CD4-positive, CD25-positive, alpha-beta regulatory T cell (primary cell): ENCODE data around the gene ZFR. TPM values are rescaled to one million over a fixed set of nuclear protein-coding genes. Genes with fewer than 3 reads are reported as not detected.
A peak's percentile ranks its signal among the peaks of the same experiment; 100 is the strongest.

Experiments used
- ATAC-seq, 2 donors: fragments of 150-1000 bp; cut with Tn5 transposase; one replicate each; pipeline ENCODE4 v1.10.0; 2021; ENCODE audit warnings: low read depth in 2 of 2, moderate number of reproducible peaks in 2 of 2, moderate library complexity in 1 of 2
- DNase-seq, 3 donors: peaks; one replicate each; pipeline versions ENCODE4 v3.0.0 to v3.0.0-alpha.2; 2012 to 2022; ENCODE audit warnings: mixed read lengths in 1 of 3
- H3K27ac ChIP-seq: one replicate; pipeline ENCODE4 v1.7.0; 2013; ENCODE audit warnings: mild to moderate bottlenecking, low read length; ENCODE audit not compliant: insufficient read depth, poor library complexity, severe bottlenecking
- H3K27me3 ChIP-seq: one replicate; pipeline ENCODE4 v1.7.0; 2013; ENCODE audit warnings: low read length; ENCODE audit not compliant: control insufficient read depth, insufficient read depth
- H3K36me3 ChIP-seq: one replicate; pipeline ENCODE4 v1.7.0; 2013; ENCODE audit warnings: mild to moderate bottlenecking, low read length, moderate library complexity; ENCODE audit not compliant: control insufficient read depth, insufficient read depth
- H3K4me1 ChIP-seq: 2 replicates; pipeline ENCODE4 v1.7.0; 2013; ENCODE audit warnings: mild to moderate bottlenecking, low read length; ENCODE audit not compliant: insufficient read depth, control insufficient read depth, poor library complexity, severe bottlenecking
- H3K4me3 ChIP-seq: one replicate; pipeline ENCODE4 v1.7.0; 2013; ENCODE audit warnings: low read depth, mild to moderate bottlenecking, low read length, moderate library complexity
- H3K9me3 ChIP-seq, 2 experiments: 1 replicate in 1 of 2; 2 replicates in 1 of 2; pipeline ENCODE4 v1.7.0; 2013; ENCODE audit warnings: low read length in 2 of 2, mild to moderate bottlenecking in 1 of 2, moderate library complexity in 1 of 2; ENCODE audit not compliant: control insufficient read depth in 2 of 2
- H3K27ac Mint-ChIP-seq, 3 donors: one replicate each; pipeline ENCODE4 v1.8.0; 2020 to 2022; ENCODE audit warnings: mild to moderate bottlenecking in 3 of 3, mixed read lengths in 3 of 3, moderate library complexity in 2 of 3
- H3K27me3 Mint-ChIP-seq: one replicate; pipeline ENCODE4 v1.8.0; 2022; ENCODE audit warnings: mild to moderate bottlenecking, mixed read lengths
- H3K36me3 Mint-ChIP-seq: one replicate; pipeline ENCODE4 v1.8.0; 2020; ENCODE audit warnings: mixed read lengths
- H3K4me1 Mint-ChIP-seq, 4 donors: one replicate each; pipeline ENCODE4 v1.8.0; 2020 to 2022; ENCODE audit warnings: mixed read lengths in 4 of 4, mild to moderate bottlenecking in 1 of 4
- H3K4me3 Mint-ChIP-seq, 4 donors: one replicate each; pipeline ENCODE4 v1.8.0; 2020 to 2022; ENCODE audit warnings: mild to moderate bottlenecking in 4 of 4, mixed read lengths in 4 of 4, moderate library complexity in 3 of 4
- H3K9me3 Mint-ChIP-seq, 7 donors: one replicate each; pipeline ENCODE4 v1.8.0; 2020 to 2022; ENCODE audit warnings: mixed read lengths in 7 of 7, mild to moderate bottlenecking in 3 of 7, moderate library complexity in 2 of 7
- polyA plus RNA-seq, 4 donors: library from polyadenylated mRNA; unstranded; fragments of 300-500 nt; fragmentation: Illumina TruSeq; gene quantifications; one replicate each; pipeline ENCODE4 v1.2.3, GENCODE V29; 2021
- total RNA-seq: library from RNA; stranded (reverse); gene quantifications from one replicate; pipeline ENCODE4 v1.2.3, GENCODE V29; 2022

ZFR gene
- total and polyA plus RNA-seq, 5 donors from 2014 or later, result 63.6 to 84.8 (median 74.2) TPM

- Histone ChIP-seq H3K4me3 (no peak overlapping the region), H3K27ac (no peak overlapping the region), H3K27me3 (no peaks in the 10 kb centered on the region), H3K4me1 (no peaks in the 10 kb centered on the region), H3K9me3 (peaks cover 13 to 30% of the 10 kb centered on the region in 2 experiments), H3K36me3 (no peaks in the 10 kb centered on the region)
- H3K9me3 Mint-ChIP-seq, result peaks cover 3 to 22% (median 5%) of the 10 kb centered on the region in 7 donors
- H3K27me3 Mint-ChIP-seq, result peaks cover 4% of the 10 kb centered on the region
- peaks cover 6% of the 10 kb centered on the region for H3K36me3 Mint-ChIP-seq
- no peaks in the 10 kb centered on the region for H3K4me1 Mint-ChIP-seq
- H3K4me3 Mint-ChIP-seq, result no peak overlapping the region
- no peak overlapping the region for H3K27ac Mint-ChIP-seq
- DNase-seq, result peak in 1 of 3 donors; percentile 13
- ATAC-seq, result no peak
Observed at GRCh38 chr5:32339198-32339597, 105.3 kb downstream of the ZFR start.

- no peaks in the 10 kb centered on the region for H3K4me1 Mint-ChIP-seq
- H3K4me3 ChIP-seq, result no peak overlapping the region
- no peak overlapping the region for H3K27ac Mint-ChIP-seq
- DNase-seq, result no peak
- H3K27me3 ChIP-seq, result no peaks in the 10 kb centered on the region
- peaks cover 0 to 7% (median under 1%) of the 10 kb centered on the region in 7 donors for H3K9me3 Mint-ChIP-seq
- H3K4me3 Mint-ChIP-seq, result no peak overlapping the region
- no peaks in the 10 kb centered on the region for H3K9me3 ChIP-seq
- no peaks in the 10 kb centered on the region for H3K4me1 ChIP-seq
- peaks cover 6% of the 10 kb centered on the region for H3K27me3 Mint-ChIP-seq
- ATAC-seq, result no peak
- no peaks in the 10 kb centered on the region for H3K36me3 Mint-ChIP-seq
- no peaks in the 10 kb centered on the region for H3K36me3 ChIP-seq
- no peak overlapping the region for H3K27ac ChIP-seq
Observed at GRCh38 chr5:32332966-32333365, 111.6 kb downstream of the ZFR start.

- Mint-ChIP-seq H3K36me3 (no peaks in the 10 kb centered on the region), H3K4me1 (no peaks in the 10 kb centered on the region), H3K27me3 (peaks cover 6% of the 10 kb centered on the region), H3K4me3 (no peak overlapping the region), H3K27ac (no peak overlapping the region), H3K9me3 (peaks cover 0 to 7% (median 0%) of the 10 kb centered on the region in 7 donors)
- no peak overlapping the region for H3K27ac ChIP-seq
- H3K27me3 ChIP-seq, result no peaks in the 10 kb centered on the region
- DNase-seq (no peak), ATAC-seq (no peak)
- H3K4me1 ChIP-seq, result no peaks in the 10 kb centered on the region
- no peak overlapping the region for H3K4me3 ChIP-seq
- no peaks in the 10 kb centered on the region for H3K36me3 ChIP-seq
- no peaks in the 10 kb centered on the region for H3K9me3 ChIP-seq
Observed at GRCh38 chr5:32332361-32332760, 112.2 kb downstream of the ZFR start.

- Mint-ChIP-seq H3K27ac (no peak overlapping the region), H3K4me1 (no peaks in the 10 kb centered on the region), H3K27me3 (peaks cover 6% of the 10 kb centered on the region), H3K36me3 (no peaks in the 10 kb centered on the region), H3K4me3 (no peak overlapping the region), H3K9me3 (peaks cover 0 to 6% (median 0%) of the 10 kb centered on the region in 7 donors)
- Histone ChIP-seq H3K4me3 (no peak overlapping the region), H3K9me3 (no peaks in the 10 kb centered on the region), H3K4me1 (no peaks in the 10 kb centered on the region), H3K27ac (no peak overlapping the region), H3K27me3 (no peaks in the 10 kb centered on the region), H3K36me3 (no peaks in the 10 kb centered on the region)
- ATAC-seq, result no peak
- no peak for DNase-seq
Observed at GRCh38 chr5:32331935-32332274, 112.6 kb downstream of the ZFR start.

DNA sequence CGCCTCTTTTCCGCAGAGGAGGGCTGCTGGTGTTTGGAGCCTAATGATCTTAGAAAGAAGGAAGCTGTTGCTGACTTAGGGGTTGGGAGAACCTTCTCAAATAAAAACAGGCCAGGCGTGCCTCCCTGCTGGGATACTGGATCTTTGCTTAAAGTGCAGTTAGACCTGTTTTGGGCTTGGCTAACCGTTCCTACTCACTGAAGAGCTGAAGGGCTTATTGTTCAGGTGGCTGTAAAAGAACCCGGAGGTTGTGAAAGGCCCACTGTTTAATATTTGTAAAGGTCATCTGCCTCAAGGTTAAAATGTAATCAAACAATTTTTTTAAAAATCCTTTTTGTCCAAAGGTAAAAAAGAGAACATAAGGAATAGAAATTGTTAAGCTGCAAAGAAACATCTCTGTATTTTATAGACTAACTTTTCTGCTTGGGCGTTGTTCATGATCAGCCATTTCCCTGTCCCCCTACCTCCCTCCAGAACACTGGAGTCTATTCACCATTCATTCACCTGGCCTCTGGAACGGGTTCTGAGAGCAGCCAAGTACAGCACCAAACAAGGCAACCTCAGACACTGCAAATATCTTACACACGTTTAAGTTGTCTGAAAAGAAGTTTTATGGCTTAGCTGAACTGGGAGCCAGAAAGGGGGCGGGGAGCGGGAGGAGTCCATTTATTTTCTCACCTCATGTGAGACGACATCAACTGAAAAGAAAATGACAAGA is 113.2 kb downstream of the ZFR start:
- H3K27me3 Mint-ChIP-seq, result peaks cover 6% of the 10 kb centered on the region
- no peak overlapping the region for H3K27ac Mint-ChIP-seq

GRCh38 chr5:32330126-32330971 is 114.2 kb downstream of the ZFR start:
- no peaks in the 10 kb centered on the region for H3K9me3 ChIP-seq
- Mint-ChIP-seq H3K36me3 (no peaks in the 10 kb centered on the region), H3K27ac (no peak overlapping the region), H3K27me3 (peaks cover 6% of the 10 kb centered on the region), H3K4me3 (no peak overlapping the region), H3K9me3 (peaks cover 0 to 2% (median 0%) of the 10 kb centered on the region in 7 donors), H3K4me1 (peaks cover 0 to 3% (median 0%) of the 10 kb centered on the region in 4 donors)
- ATAC-seq, result no peak
- DNase-seq, result no peak
- no peak overlapping the region for H3K27ac ChIP-seq
- H3K4me3 ChIP-seq, result no peak overlapping the region
- no peaks in the 10 kb centered on the region for H3K4me1 ChIP-seq
- H3K27me3 ChIP-seq, result no peaks in the 10 kb centered on the region
- no peaks in the 10 kb centered on the region for H3K36me3 ChIP-seq

More for the DNA sequence above, 113.2 kb downstream of the ZFR start:
- H3K4me3 Mint-ChIP-seq, result no peak overlapping the region
- Histone ChIP-seq H3K27me3 (no peaks in the 10 kb centered on the region), H3K27ac (no peak overlapping the region), H3K36me3 (no peaks in the 10 kb centered on the region), H3K4me3 (no peak overlapping the region), H3K4me1 (no peaks in the 10 kb centered on the region), H3K9me3 (no peaks in the 10 kb centered on the region)
- ATAC-seq, result no peak
- H3K4me1 Mint-ChIP-seq, result no peaks in the 10 kb centered on the region
- no peaks in the 10 kb centered on the region for H3K36me3 Mint-ChIP-seq
- DNase-seq, result no peak
- peaks cover 0 to 2% (median 0%) of the 10 kb centered on the region in 7 donors for H3K9me3 Mint-ChIP-seq

DNA sequence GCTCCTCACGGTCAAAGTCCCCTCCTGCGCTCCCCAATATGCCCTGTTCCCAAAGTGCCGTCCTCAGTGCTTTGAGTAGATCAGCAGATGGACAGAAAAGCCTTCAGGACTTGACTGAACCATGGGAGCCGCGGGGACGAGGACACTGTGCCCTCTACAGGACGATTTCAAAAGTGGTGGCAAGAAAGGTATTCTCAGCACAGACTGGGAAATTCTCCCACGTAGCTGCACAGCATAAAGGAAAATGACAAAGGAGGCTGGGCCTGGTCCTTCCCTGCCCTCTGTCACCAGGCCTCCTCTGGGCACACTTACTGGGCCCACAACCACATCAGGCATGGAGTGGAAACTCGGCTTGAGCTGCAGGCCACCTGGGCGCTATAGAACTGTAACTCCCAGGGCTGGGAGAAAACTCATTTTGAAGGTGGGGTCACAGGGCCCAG is 115.1 kb downstream of the ZFR start:
- Mint-ChIP-seq H3K4me3 (no peak overlapping the region), H3K27ac (no peak overlapping the region), H3K36me3 (no peaks in the 10 kb centered on the region), H3K9me3 (peaks cover 0 to 2% (median 0%) of the 10 kb centered on the region in 7 donors), H3K4me1 (peaks cover 0 to 3% (median 0%) of the 10 kb centered on the region in 4 donors), H3K27me3 (peaks cover 6% of the 10 kb centered on the region)
- DNase-seq (peak; percentile 26 to 65 (median 49)), ATAC-seq (peak; percentile 69 to 71)
- no peak overlapping the region for H3K27ac ChIP-seq
- H3K4me3 ChIP-seq, result no peak overlapping the region
- no peaks in the 10 kb centered on the region for H3K9me3 ChIP-seq
- no peaks in the 10 kb centered on the region for H3K4me1 ChIP-seq
- H3K27me3 ChIP-seq, result no peaks in the 10 kb centered on the region
- H3K36me3 ChIP-seq, result no peaks in the 10 kb centered on the region
